ENCODE results near the gene CDA. TPM values are rescaled to one million over a fixed set of nuclear protein-coding genes. Genes with fewer than 3 reads are reported as not detected.

CDA gene
- total and polyA plus RNA-seq, 2 donors (not counting 3 experiments of a cell fraction or from before 2014, with no cell fraction given): 0.35 to 1.9 TPM

- TF ChIP-seq POLR2AphosphoS5 (IDR thresholded peaks at IDR 0.05; ENCODE audit: insufficient read depth, low read depth, low read length) (no peak), POLR2A (IDR thresholded peaks at IDR 0.05; ENCODE audit: low read depth, low read length) (no peak), GATA2 (IDR thresholded peaks at IDR 0.05; ENCODE audit: insufficient read depth, insufficient read length, low read depth, low read length) (no peak), JUN (IDR thresholded peaks at IDR 0.05; ENCODE audit: borderline replicate concordance, insufficient read depth, insufficient read length, low read depth) (no peak), CTCF (IDR thresholded peaks at IDR 0.05; ENCODE audit: extremely low read depth in 1 of 2, insufficient read depth in 1 of 2, low read depth in 1 of 2, low read length in 2 of 2) (no peak), MYC (IDR thresholded peaks at IDR 0.05; ENCODE audit: low read depth, low read length) (no peak), MAX (IDR thresholded peaks at IDR 0.05; ENCODE audit: insufficient read depth, insufficient read length) (no peak), FOS (IDR thresholded peaks at IDR 0.05; ENCODE audit: borderline replicate concordance, insufficient read depth, low read length) (no peak), EZH2 (IDR thresholded peaks at IDR 0.05; ENCODE audit: borderline replicate concordance, low read depth, low read length, severe bottlenecking) (no peak)
- ChIA-PET POLR2A (no interaction called here), CTCF (interaction anchor here (1.3 kb wide), 1 partner anchor 12 kb away, joined by 3 read pairs; no protein-coding TSS in a partner anchor)
- Histone ChIP-seq H3K27me3 (ENCODE audit: control insufficient read depth in 2 of 2, insufficient read depth in 2 of 2, low read length in 2 of 2) (no peaks in the 10 kb centered on the region), H3K4me1 (ENCODE audit: control insufficient read depth, extremely low read depth, insufficient read depth, low read length) (peaks cover 20% of the 10 kb centered on the region), H2AFZ (ENCODE audit: low read depth, low read length) (no peak overlapping the region), H3K9ac (replicated peaks; ENCODE audit: extremely low read depth, insufficient read depth, low read length) (no peak overlapping the region), H3K9me3 (replicated peaks; ENCODE audit: control insufficient read depth, insufficient read depth, low read length) (no peaks in the 10 kb centered on the region), H3K4me2 (ENCODE audit: insufficient read depth, low read length) (no peak overlapping the region), H3K9me1 (replicated peaks; ENCODE audit: control insufficient read depth, extremely low read depth, insufficient read depth, low read length) (no peaks in the 10 kb centered on the region), H3K27ac (ENCODE audit: insufficient read depth, low read depth, low read length) (no peak overlapping the region), H3K36me3 (ENCODE audit: control insufficient read depth in 2 of 2, extremely low read depth in 1 of 2, insufficient read depth in 2 of 2, low read length in 2 of 2) (peaks cover 7 to 35% of the 10 kb centered on the region in 2 experiments), H4K20me1 (replicated peaks; ENCODE audit: control insufficient read depth, extremely low read depth, insufficient read depth, low read length) (no peaks in the 10 kb centered on the region), H3K79me2 (ENCODE audit: control insufficient read depth, insufficient read depth, low read length) (peaks cover 40% of the 10 kb centered on the region), H3K4me3 (replicated peaks in 1 of 3; ENCODE audit: insufficient read depth in 1 of 3, low read depth in 1 of 3, low read length in 3 of 3) (no peak overlapping the region)
- FAIRE-seq: no peak
- no peak for DNase-seq (ENCODE audit: low read depth, low spot score)
- BruUV-seq (replicated peaks): no TSS peak
- intact Hi-C loops (cut with micrococcal nuclease) (no loop called here), dilution Hi-C loops (cut with MboI; ENCODE audit: extremely low pct_ligation_motif_present, low sequenced_read_pairs) (no loop called here)
Observed at GRCh38 chr1:20658166-20658915, 69.4 kb downstream of the CDA start.
